Coronary artery (tissue), 2 donors: Measurements from ENCODE around the gene SH2D5.

ENCODE experiments used
- DNase-seq: peaks from one replicate; pipeline ENCODE4 v3.0.0-alpha.2; 2017; ENCODE audit warnings: low spot score
- H3K27ac ChIP-seq, 2 donors: fragments of 200-600 bp; sonication (generic); one replicate each; pipeline ENCODE4 v1.5.1; 2016 to 2019
- H3K4me3 ChIP-seq: fragments of 200-600 bp; sonication (generic); 2 replicates; pipeline ENCODE4 v1.5.1; 2016; ENCODE audit warnings: mild to moderate bottlenecking, moderate library complexity
- TF ChIP-seq, protein P1 (sequence below): fragments of 200-600 bp; sonication (generic); IDR thresholded peaks from one replicate; pipeline ENCODE4 v1.5.1; 2019; ENCODE audit warnings: antibody characterized with exemption

SH2D5 gene

DNA sequence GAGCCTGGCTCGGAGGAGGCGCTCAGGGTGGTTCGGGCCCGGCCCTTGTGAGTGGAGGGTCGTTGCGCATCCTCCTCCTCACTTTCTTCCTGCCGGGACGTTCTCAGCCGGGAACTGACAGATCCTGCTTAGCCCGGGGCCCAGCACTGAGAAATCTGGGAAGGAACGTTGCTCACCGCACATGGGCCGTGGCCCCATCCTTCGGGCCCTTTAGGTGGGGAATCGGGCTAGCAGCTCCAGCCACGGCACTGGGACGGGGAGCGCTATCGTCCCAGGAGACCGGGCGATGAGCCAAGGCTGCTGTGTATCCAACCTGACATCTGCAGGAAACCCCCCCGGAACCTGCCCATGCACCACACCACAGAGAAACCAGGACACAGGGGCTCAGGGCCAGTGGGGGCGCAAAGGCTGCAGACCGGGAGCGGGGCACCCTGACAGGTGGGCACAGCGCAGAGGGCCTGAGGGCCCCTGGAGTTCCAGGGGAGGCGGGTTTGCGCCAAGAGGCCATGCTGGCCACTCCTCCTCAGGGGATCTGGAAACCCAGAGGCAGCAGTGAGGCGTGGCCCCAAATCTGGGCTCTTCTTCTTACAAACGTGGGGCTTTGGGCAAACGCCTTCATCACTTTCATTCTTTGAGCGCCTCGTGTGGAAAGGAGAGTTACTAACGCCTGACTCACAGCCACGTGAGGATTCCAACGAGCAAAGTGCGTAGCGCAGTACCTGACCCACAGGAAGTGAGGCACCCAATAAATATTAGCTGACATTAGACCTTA, at the start of gene SH2D5:
Gene SH2D5 (minus strand): TSS at position 116 of the 772 bp plus-strand sequence. CDS start 4,659 bp downstream, outside the sequence.
- Histone ChIP-seq H3K27ac (peak within 1 kb of the TSS; percentile 54 to 76), H3K4me3 (peak within 1 kb of the TSS; percentile 74)
- TF ChIP-seq, protein P1, sequence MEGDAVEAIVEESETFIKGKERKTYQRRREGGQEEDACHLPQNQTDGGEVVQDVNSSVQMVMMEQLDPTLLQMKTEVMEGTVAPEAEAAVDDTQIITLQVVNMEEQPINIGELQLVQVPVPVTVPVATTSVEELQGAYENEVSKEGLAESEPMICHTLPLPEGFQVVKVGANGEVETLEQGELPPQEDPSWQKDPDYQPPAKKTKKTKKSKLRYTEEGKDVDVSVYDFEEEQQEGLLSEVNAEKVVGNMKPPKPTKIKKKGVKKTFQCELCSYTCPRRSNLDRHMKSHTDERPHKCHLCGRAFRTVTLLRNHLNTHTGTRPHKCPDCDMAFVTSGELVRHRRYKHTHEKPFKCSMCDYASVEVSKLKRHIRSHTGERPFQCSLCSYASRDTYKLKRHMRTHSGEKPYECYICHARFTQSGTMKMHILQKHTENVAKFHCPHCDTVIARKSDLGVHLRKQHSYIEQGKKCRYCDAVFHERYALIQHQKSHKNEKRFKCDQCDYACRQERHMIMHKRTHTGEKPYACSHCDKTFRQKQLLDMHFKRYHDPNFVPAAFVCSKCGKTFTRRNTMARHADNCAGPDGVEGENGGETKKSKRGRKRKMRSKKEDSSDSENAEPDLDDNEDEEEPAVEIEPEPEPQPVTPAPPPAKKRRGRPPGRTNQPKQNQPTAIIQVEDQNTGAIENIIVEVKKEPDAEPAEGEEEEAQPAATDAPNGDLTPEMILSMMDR, result no peak
- peak; percentile 86 for DNase-seq

DNA sequence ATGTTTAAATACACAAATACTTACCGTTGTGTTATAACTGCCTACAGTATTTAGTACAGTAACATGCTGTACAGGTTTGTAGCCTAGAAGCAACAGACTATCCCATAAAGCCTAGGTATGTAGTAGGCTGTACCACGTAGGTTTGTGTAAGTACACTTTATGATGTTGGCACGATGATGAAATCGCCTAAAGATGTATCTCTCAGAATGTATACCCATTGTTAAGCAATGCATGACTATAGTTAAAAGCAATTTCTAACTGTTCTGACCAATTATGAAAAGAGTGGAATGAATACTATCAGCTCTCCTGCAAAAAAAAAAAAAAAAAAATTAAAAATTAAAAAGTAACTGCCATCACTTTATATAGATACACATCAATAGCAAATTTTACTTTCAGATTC, 43.2 kb upstream of the SH2D5 start:
- TF ChIP-seq, protein P1, result no peak
- Histone ChIP-seq H3K4me3 (no peak overlapping the region), H3K27ac (no peak overlapping the region)
- no peak for DNase-seq

DNA sequence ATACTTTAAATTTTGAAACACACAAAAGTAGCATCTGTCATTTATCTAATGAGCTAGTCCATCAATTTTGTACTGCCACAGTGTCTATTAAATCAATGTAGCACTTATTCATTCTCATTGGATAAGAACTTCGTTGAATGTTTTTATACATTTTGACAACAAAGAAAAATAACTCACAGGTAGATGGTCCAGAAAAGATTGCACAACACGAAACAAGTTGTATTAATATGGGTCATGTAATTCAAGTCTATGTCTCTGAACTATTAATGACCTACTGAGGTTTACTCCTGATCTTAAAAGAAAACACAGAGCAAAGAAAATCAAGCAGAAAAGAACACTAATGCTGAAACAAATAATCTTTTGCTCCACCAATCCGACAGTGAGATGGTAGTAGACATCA, 39.3 kb upstream of the SH2D5 start:
- no peak for DNase-seq
- no peak overlapping the region for H3K27ac ChIP-seq
- TF ChIP-seq, protein P1, result no peak
- no peak overlapping the region for H3K4me3 ChIP-seq

DNA sequence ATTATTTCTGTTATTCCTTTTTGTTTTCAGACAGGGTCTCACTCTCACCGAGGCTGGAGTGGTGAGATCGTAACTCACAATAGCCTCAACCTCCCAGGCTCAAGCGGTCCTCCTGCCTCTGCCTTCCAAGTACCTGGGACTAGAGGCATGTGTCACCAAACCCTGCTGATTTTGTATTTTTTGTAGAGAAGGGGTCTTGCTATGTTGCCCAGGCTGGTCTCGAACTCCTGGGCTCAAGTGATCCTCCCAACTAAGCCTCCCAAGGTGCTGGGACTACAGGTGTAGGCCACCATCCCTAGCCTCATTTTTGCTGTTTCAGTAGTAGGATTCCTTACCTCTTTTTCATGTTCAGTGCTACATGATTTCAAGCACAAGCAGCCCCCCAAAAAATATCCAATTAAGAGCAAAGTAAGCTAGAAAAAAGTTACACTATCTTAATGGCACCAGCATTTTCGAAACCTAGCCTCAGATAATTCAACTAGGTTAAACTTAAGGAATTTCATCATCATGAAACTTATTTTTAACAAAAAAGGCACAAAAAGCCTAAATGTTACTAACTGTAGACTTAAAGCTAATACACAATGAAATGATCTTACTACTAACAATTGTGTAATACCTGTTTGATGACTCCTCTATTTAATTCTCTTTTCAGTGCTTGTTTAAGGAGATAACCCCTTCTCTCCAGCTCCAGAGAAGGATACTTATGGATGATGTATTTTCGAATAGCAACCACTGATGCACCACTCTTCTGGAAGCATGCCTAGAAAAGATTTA, 38.0 kb upstream of the SH2D5 start:
- Histone ChIP-seq H3K27ac (no peak overlapping the region), H3K4me3 (no peak overlapping the region)
- TF ChIP-seq, protein P1, result no peak
- DNase-seq, result no peak

DNA sequence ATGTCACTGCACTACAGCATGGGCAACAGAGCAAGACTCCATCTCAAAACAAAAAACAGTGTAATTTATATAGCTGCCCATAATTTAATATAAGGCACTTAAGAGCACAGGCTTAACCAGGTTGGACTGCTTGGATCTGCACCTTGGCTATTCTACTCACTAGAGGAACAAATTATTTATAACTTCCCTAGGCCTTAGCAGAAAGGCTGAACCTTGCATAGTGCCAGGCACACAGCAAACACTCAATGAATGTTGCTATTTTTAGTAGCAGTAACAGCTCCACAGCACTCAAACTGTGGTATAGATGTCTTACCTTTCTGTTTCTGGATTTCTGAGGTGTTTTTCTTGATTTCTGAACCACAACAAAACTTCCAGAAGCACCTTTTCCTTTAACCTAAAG, 34.8 kb upstream of the SH2D5 start:
- DNase-seq, result no peak
- H3K4me3 ChIP-seq, result no peak overlapping the region
- TF ChIP-seq, protein P1, result no peak
- H3K27ac ChIP-seq, result no peak overlapping the region

DNA sequence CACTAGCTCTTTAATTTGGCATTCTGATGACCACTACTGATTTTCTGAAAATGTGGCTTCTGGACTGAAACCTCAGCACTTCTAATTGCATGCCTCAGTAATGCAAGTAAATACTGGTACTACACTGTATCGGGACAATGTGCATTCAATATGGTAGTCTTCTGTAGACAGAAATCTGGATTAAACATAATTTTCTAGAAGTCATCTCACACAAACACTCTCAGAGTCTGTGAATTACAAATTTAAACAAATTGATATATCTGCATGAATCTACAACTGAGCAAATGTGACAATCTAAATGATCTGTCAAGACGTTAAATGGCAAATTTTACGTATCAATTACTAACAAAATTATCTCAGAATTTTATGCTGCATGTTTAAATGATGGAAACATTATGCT, 30.9 kb upstream of the SH2D5 start:
- TF ChIP-seq, protein P1, result no peak
- H3K4me3 ChIP-seq, result no peak overlapping the region
- no peak for DNase-seq
- no peak overlapping the region for H3K27ac ChIP-seq
